H1 (cell line): ENCODE results near the gene EIF4E1B. TPM values are rescaled to one million over a fixed set of nuclear protein-coding genes. Genes with fewer than 3 reads are reported as not detected.
A peak's percentile ranks its signal among the peaks of the same experiment; 100 is the strongest.

Experiments used
- CTCF ChIA-PET: fragments of 300-600 bp; sonication (Branson Sonifier 250); formaldehyde crosslinking; loops from one replicate; lab custom pipeline; 2021; ENCODE audit not compliant: partially characterized antibody; lab: Charles Lee
- POLR2A ChIA-PET: fragments of 300-600 bp; sonication (Branson Sonifier 250); formaldehyde crosslinking; loops from one replicate; lab custom pipeline; 2021; ENCODE audit warnings: inconsistent platforms; ENCODE audit not compliant: partially characterized antibody; lab: Charles Lee
- DNase-seq, 2 experiments: peaks; one replicate each; pipeline versions ENCODE4 v3.0.0 to v3.0.0-alpha.2; 2010 to 2022; ENCODE audit warnings: low spot score in 2 of 2, low read depth in 1 of 2, mixed read lengths in 1 of 2
- FAIRE-seq: peaks from 2 replicates; lab custom pipeline; 2011; peaks lifted over from hg19 to GRCh38; lab: Jason Lieb, UNC
- H2AFZ ChIP-seq: 2 replicates; pipeline ENCODE4 v1.8.1; 2012; ENCODE audit warnings: low read length, inconsistent platforms
- H2AK5ac ChIP-seq: 2 replicates; pipeline ENCODE4 v1.6.1; 2013; ENCODE audit warnings: low read depth, low read length
- H2BK120ac ChIP-seq: replicated peaks from 2 replicates; pipeline ENCODE3; 2013; ENCODE audit warnings: low read depth, low read length, inconsistent platforms
- H2BK12ac ChIP-seq: 2 replicates; pipeline ENCODE4 v1.6.1; 2013; ENCODE audit warnings: low read depth, low read length
- H2BK15ac ChIP-seq: 2 replicates; pipeline ENCODE4 v1.6.1; 2013; ENCODE audit warnings: low read length
- H2BK20ac ChIP-seq: 2 replicates; pipeline ENCODE4 v1.6.1; 2013; ENCODE audit warnings: low read length
- H2BK5ac ChIP-seq: 2 replicates; pipeline ENCODE4 v1.6.1; 2013; ENCODE audit warnings: low read depth, low read length
- H3K14ac ChIP-seq: 2 replicates; pipeline ENCODE4 v1.6.1; 2013; ENCODE audit warnings: inconsistent platforms; ENCODE audit not compliant: insufficient read length
- H3K18ac ChIP-seq: 2 replicates; pipeline ENCODE4 v1.6.1; 2013; ENCODE audit warnings: low read length; ENCODE audit errors: extremely low read depth
- H3K23ac ChIP-seq: 2 replicates; pipeline ENCODE4 v1.6.1; 2013; ENCODE audit warnings: inconsistent platforms; ENCODE audit not compliant: insufficient read length
- H3K23me2 ChIP-seq: 2 replicates; pipeline ENCODE4 v1.6.1; 2013; ENCODE audit warnings: low read depth, low read length
- H3K27ac ChIP-seq: 2 replicates; pipeline ENCODE4 v1.6.1; 2011; ENCODE audit warnings: low read depth, low read length, inconsistent platforms
- H3K27me3 ChIP-seq, 4 experiments: replicated peaks in 1 of 4; 1 replicate in 1 of 4; 2 replicates in 3 of 4; pipeline versions ENCODE4 v1.6.1 to v1.8.1; 2011 to 2013; ENCODE audit warnings: low read length in 3 of 4, mild to moderate bottlenecking in 3 of 4, inconsistent platforms in 2 of 4, mixed read lengths in 2 of 4, moderate library complexity in 1 of 4; ENCODE audit not compliant: control insufficient read depth in 3 of 4, insufficient read depth in 3 of 4; ENCODE audit errors: extremely low read depth in 1 of 4
- H3K36me3 ChIP-seq, 4 experiments: 2 replicates each; pipeline versions ENCODE4 v1.6.1 to v1.8.1; 2011 to 2013; ENCODE audit warnings: mild to moderate bottlenecking in 4 of 4, low read length in 3 of 4, moderate library complexity in 2 of 4, control low read depth in 1 of 4, inconsistent platforms in 1 of 4; ENCODE audit not compliant: insufficient read depth in 4 of 4, control insufficient read depth in 2 of 4
- H3K4ac ChIP-seq: replicated peaks from 2 replicates; pipeline ENCODE3; 2013; ENCODE audit warnings: low read length, low read depth, mixed read lengths, inconsistent platforms; ENCODE audit not compliant: insufficient read length
- H3K4me1 ChIP-seq, 4 experiments: replicated peaks in 1 of 4; 1 replicate in 1 of 4; 2 replicates in 3 of 4; pipeline versions ENCODE4 v1.6.1 to v1.8.1; 2011 to 2013; ENCODE audit warnings: low read length in 3 of 4, inconsistent platforms in 2 of 4, mixed read lengths in 1 of 4; ENCODE audit not compliant: insufficient read depth in 4 of 4, control insufficient read depth in 3 of 4
- H3K4me2 ChIP-seq, 2 experiments: 2 replicates each; pipeline versions ENCODE4 v1.6.1 to v1.8.1; 2011 to 2013; ENCODE audit warnings: low read depth in 2 of 2, low read length in 2 of 2, control low read depth in 1 of 2, inconsistent platforms in 1 of 2, mild to moderate bottlenecking in 1 of 2; ENCODE audit not compliant: insufficient read depth in 1 of 2
- H3K4me3 ChIP-seq, 4 experiments: fragments of 200-600, 300-600 bp in 1 of 4; sonication (generic), shearing (Covaris generic), sonication (Bioruptor Twin) in 1 of 4; 2 replicates each; pipeline versions ENCODE4 v1.5.1 to v1.8.1; 2011 to 2016; ENCODE audit warnings: low read length in 4 of 4, low read depth in 3 of 4, control low read depth in 2 of 4, inconsistent platforms in 2 of 4, mild to moderate bottlenecking in 2 of 4, mixed read lengths in 1 of 4, moderate library complexity in 1 of 4; ENCODE audit not compliant: insufficient read depth in 2 of 4; ENCODE audit errors: extremely low read depth in 1 of 4
- H3K56ac ChIP-seq: replicated peaks from 2 replicates; pipeline ENCODE3; 2013; ENCODE audit warnings: low read depth, mild to moderate bottlenecking, mixed read lengths, low read length, inconsistent platforms; ENCODE audit not compliant: insufficient read length
- H3K79me1 ChIP-seq: 2 replicates; pipeline ENCODE4 v1.6.1; 2013; ENCODE audit warnings: low read depth, low read length, control low read depth
- H3K79me2 ChIP-seq, 2 experiments: 2 replicates each; pipeline versions ENCODE4 v1.6.1 to v1.8.1; 2012 to 2013; ENCODE audit warnings: low read length in 2 of 2, mild to moderate bottlenecking in 2 of 2, inconsistent platforms in 1 of 2; ENCODE audit not compliant: insufficient read depth in 2 of 2, control insufficient read depth in 1 of 2
- H3K9ac ChIP-seq, 4 experiments: replicated peaks in 1 of 4; 1 replicate in 1 of 4; 2 replicates in 3 of 4; pipeline versions ENCODE4 v1.6.1 to v1.8.1; 2011 to 2013; ENCODE audit warnings: low read depth in 3 of 4, low read length in 3 of 4, control low read depth in 2 of 4, mild to moderate bottlenecking in 2 of 4, moderate library complexity in 2 of 4, inconsistent platforms in 1 of 4; ENCODE audit errors: extremely low read depth in 1 of 4
- H3K9me3 ChIP-seq, 2 experiments: 2 replicates each; pipeline versions ENCODE4 v1.6.1 to v1.8.1; 2012 to 2013; ENCODE audit warnings: mild to moderate bottlenecking in 2 of 2, moderate library complexity in 2 of 2, control low read depth in 1 of 2, inconsistent platforms in 1 of 2, low read depth in 1 of 2, low read length in 1 of 2, mixed read lengths in 1 of 2; ENCODE audit not compliant: insufficient read depth in 2 of 2
- H4K20me1 ChIP-seq, 2 experiments: replicated peaks in 1 of 2; 2 replicates each; pipeline versions ENCODE3 to v1.8.1; 2011 to 2013; ENCODE audit warnings: inconsistent platforms in 2 of 2, low read length in 2 of 2, mild to moderate bottlenecking in 1 of 2; ENCODE audit not compliant: insufficient read depth in 2 of 2, control insufficient read depth in 1 of 2
- H4K5ac ChIP-seq: 2 replicates; pipeline ENCODE4 v1.6.1; 2013; ENCODE audit warnings: low read length, low read depth, mixed read lengths, inconsistent platforms; ENCODE audit not compliant: insufficient read length
- H4K8ac ChIP-seq: 2 replicates; pipeline ENCODE4 v1.8.0; 2013; ENCODE audit warnings: mild to moderate bottlenecking, moderate library complexity, low read length, inconsistent platforms; ENCODE audit not compliant: insufficient read depth; ENCODE audit errors: extremely low read depth
- H4K91ac ChIP-seq: replicated peaks from 2 replicates; pipeline ENCODE3; 2013; ENCODE audit warnings: low read length, mixed read lengths, inconsistent platforms; ENCODE audit not compliant: insufficient read length
- KDM1A ChIP-seq: fragments of 200-600, 300-600 bp; sonication (generic); IDR thresholded peaks from 2 replicates; pipeline ENCODE4 v1.7.1; 2016; ENCODE audit warnings: mild to moderate bottlenecking, low read length, borderline replicate concordance
- PHF8 ChIP-seq: fragments of 200-600 bp; sonication (generic); conservative IDR thresholded peaks from 2 replicates; pipeline ENCODE4 v1.7.1; 2012; ENCODE audit warnings: low read depth, mild to moderate bottlenecking, inconsistent platforms, low read length, moderate library complexity
- TBP ChIP-seq: IDR thresholded peaks from 2 replicates; pipeline ENCODE4 v1.6.1; 2011; ENCODE audit warnings: low read depth, low read length, improper control_type of control experiment
- WGBS, 2 experiments: shearing (Covaris generic) in 1 of 2; methylation state at CpG; one replicate each; pipeline versions ENCODE4 v1.1.6 to v1.1.7; 2013 to 2015; ENCODE audit warnings: low lambda C conversion rate in 2 of 2, mixed read lengths in 2 of 2, inconsistent platforms in 1 of 2, low coverage in 1 of 2, missing lambda C conversion rate in 1 of 2; ENCODE audit not compliant: insufficient replicate concordance in 2 of 2, insufficient coverage in 1 of 2, insufficient read length in 1 of 2; ENCODE audit errors: extremely low coverage in 1 of 2, missing lambda C conversion rate in 1 of 2; 5-methylcytosine and 5-hydroxymethylcytosine counted together
- polyA plus RNA-seq, 7 experiments: library from polyadenylated mRNA; depleted of rRNA in 3 of 7; stranded (reverse) in 5 of 7; unstranded in 2 of 7; fragments of >200 nt in 5 of 7; fragments of 200-250 nt in 2 of 7; gene quantifications; 1 replicate in 5 of 7; 2 replicates in 1 of 7; 4 replicates in 1 of 7; pipeline versions ENCODE4 v1.2.1 to v1.2.3, GENCODE V29; 2011 to 2013; ENCODE audit warnings: missing spikeins in 2 of 7, mixed read lengths in 2 of 7
- total RNA-seq: library from RNA; stranded (reverse); fragmentation: NEBNext Ultra II Directional; extraction: Animal tissue kit (Norgen Biotek cat#: 25700); gene quantifications from 2 replicates; pipeline ENCODE4 v1.2.1, GENCODE V29; 2021

EIF4E1B gene
- total and polyA plus RNA-seq, 2 of the 8 experiments (the other 6 are each of a cell fraction or from before 2014, with no cell fraction given): 0.97 to 1.3 TPM

GRCh38 chr5:176628406-176629228, 1.9 kb upstream of the EIF4E1B start:
- no peak overlapping the region for H3K27ac ChIP-seq
- H2BK20ac ChIP-seq: no peak overlapping the region; the same call in 1 of the 2 replicates
- no peak overlapping the region for H2BK12ac ChIP-seq
- TF ChIP-seq TBP (peak; percentile 19; the same call in 1 of the 2 replicates), KDM1A (0 out of 2 replicates have a peak, but pooled peaks have one; percentile 37), PHF8 (no peak)
- TF ChIP-seq, all 59 proteins: peak for 2
- Histone ChIP-seq H3K23me2 (peaks cover 16% of the 10 kb centered on the region), H2BK15ac (no peak overlapping the region), H3K4me3 (peak overlapping the region; percentile 81 to 89 (median 84); a peak in 4 of 8 replicates), H4K8ac (no peak overlapping the region), H3K23ac (no peak overlapping the region), H2BK5ac (no peak overlapping the region), H4K20me1 (peaks cover 0 to 4% of the 10 kb centered on the region in 2 experiments), H3K9ac (no peak overlapping the region), H3K18ac (no peak overlapping the region), H2AK5ac (no peak overlapping the region), H3K79me1 (no peaks in the 10 kb centered on the region), H3K79me2 (no peaks in the 10 kb centered on the region), H3K4me1 (peaks cover 7 to 30% (median 11%) of the 10 kb centered on the region in 4 experiments), H3K14ac (no peak overlapping the region), H2AFZ (no peak overlapping the region), H3K36me3 (no peaks in the 10 kb centered on the region), H3K9me3 (no peaks in the 10 kb centered on the region), H4K5ac (no peak overlapping the region), H3K4ac (no peak overlapping the region), H3K56ac (no peak overlapping the region), H4K91ac (no peak overlapping the region), H3K4me2 (peak overlapping the region; percentile 89 to 100; a peak in 3 of 4 replicates), H2BK120ac (no peak overlapping the region), H3K27me3 (peaks cover 3 to 40% (median 34%) of the 10 kb centered on the region in 4 experiments)
- FAIRE-seq: no peak
- no peak for DNase-seq
- 65% methylated on average over 13 of the region's 13 CpGs; no CpG with 5 or more reads in 1 of the 2 experiments for WGBS, 2 experiments
- CTCF ChIA-PET: interaction anchor here (0.8 kb wide), 1 partner anchor 55 kb away, joined by 4 read pairs; no protein-coding TSS in a partner anchor
- POLR2A ChIA-PET: interaction anchor here (1.0 to 2.7 kb wide), 6 partner anchors 8 to 92 kb away, joined by 3 to 19 read pairs (median 3); partner anchors contain the start of gene RNF44
